Hepatocyte (in vitro differentiated cells): ENCODE data around the gene DCAF17.

Experiments
- CTCF ChIP-seq: fragments of 200-600 bp; sonication (generic); IDR thresholded peaks from 2 replicates; pipeline ENCODE4 v1.5.1; 2016; ENCODE audit warnings: antibody characterized with exemption, mild to moderate bottlenecking; ENCODE audit not compliant: poor library complexity
- EZH2 ChIP-seq: fragments of 200-600 bp; sonication (generic); IDR thresholded peaks from 2 replicates; pipeline ENCODE4 v1.6.1; 2016; ENCODE audit warnings: antibody characterized with exemption, mild to moderate bottlenecking, borderline replicate concordance
- EZH2phosphoT487 ChIP-seq: fragments of 200-600 bp; sonication (generic); IDR thresholded peaks from one replicate; pipeline ENCODE4 v1.6.1; 2018; ENCODE audit warnings: antibody characterized with exemption, mild to moderate bottlenecking, low read depth, moderate library complexity; ENCODE audit not compliant: unreplicated experiment, severe bottlenecking

DNA sequence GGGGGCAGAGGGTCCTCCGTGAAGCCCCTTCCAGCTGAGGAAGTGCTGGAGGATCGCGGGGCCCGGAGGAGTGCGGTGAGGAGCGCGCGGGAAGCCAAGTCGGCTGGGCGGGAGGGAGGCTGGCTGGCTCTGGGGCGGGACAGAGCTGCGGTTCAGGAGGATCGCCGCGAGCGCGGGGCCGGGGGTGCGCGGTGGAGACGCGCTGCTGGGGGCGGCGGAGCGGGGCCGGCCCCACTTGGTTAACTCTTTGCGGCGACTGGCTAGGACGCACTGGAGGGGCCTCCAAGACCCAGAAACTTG, 88.7 kb downstream of the DCAF17 start:
- TF ChIP-seq CTCF (no peak), EZH2 (no peak), EZH2phosphoT487 (no peak)
